Measurements from ENCODE around the gene NUDC. TPM values are rescaled to one million over a fixed set of nuclear protein-coding genes. Genes with fewer than 3 reads are reported as not detected.
"Not testable (repeated sequence)": the region's sequence is repeated elsewhere in the genome, so short reads cannot be mapped to it uniquely, and the experiment has no call there.

Gene NUDC
- total and polyA plus RNA-seq, 10 of the 15 experiments (the other 5 are each of a cell fraction or from before 2014, with no cell fraction given) = 5.5 to 227 (median 67.4) TPM

- TF ChIP-seq E2F8 (IDR thresholded peaks at IDR 0.05; ENCODE audit: low read depth, partially characterized antibody) (no peak), IRF4 (IDR thresholded peaks at IDR 0.05; ENCODE audit: low read depth, low read length) (no peak), HDGF (IDR thresholded peaks at IDR 0.05) (no peak), FOXK2 (IDR thresholded peaks at IDR 0.05) (no peak), RAD51 (IDR thresholded peaks at IDR 0.05) (no peak)
These were observed 41.8 kb upstream of the NUDC start (continued) for GRCh38 chr1:26879793-26880192.

DNA sequence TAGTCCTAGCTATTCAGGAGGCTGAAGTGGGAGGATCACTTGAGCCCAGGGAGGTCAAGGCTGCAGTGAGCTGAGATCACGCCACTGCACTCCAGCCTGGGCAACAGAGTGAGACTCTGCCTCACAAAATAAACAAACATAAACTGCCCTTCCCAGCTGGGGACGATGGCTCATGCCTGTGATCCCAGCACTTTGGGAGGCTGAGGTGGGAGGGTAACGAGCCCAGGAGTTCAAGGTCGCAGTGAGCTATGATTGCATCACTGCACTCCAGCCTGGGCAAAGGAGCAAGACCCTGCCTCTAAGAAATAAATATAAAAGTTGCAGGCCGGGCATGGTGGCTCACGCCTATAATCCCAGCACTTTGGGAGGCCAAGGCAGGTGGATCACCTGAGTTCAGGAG lies 39.9 kb upstream of the NUDC start:
- H3K9ac ChIP-seq (ENCODE audit: control insufficient read depth, insufficient read depth, low read length); H4K20me1 ChIP-seq (ENCODE audit: control insufficient read depth, insufficient read depth); DNase-seq (ENCODE audit: low read depth, low spot score); H2AFZ ChIP-seq (ENCODE audit: control insufficient read depth, low read depth, low read length); H3K4me3 ChIP-seq; H3K27ac ChIP-seq (ENCODE audit: control insufficient read depth, insufficient read depth); H3K9me3 ChIP-seq (replicated peaks; ENCODE audit: control insufficient read depth, insufficient read depth, low read length); H3K79me2 ChIP-seq (ENCODE audit: control insufficient read depth, insufficient read depth, low read length); FAIRE-seq; H3K4me2 ChIP-seq (ENCODE audit: control insufficient read depth, insufficient read depth); intact Hi-C loops (cut with micrococcal nuclease; ENCODE audit: unreplicated experiment); H3K27me3 ChIP-seq (replicated peaks in 1 of 2; ENCODE audit: control insufficient read depth in 2 of 2, insufficient read depth in 2 of 2, low read length in 1 of 2); BruUV-seq (replicated peaks); ATAC-seq; in situ Hi-C loops (cut with MboI); H3K4me1 ChIP-seq (ENCODE audit: control insufficient read depth, insufficient read depth, low read length): not testable (repeated sequence)
- 95% methylated on average over 6 of the region's 6 CpGs for WGBS (ENCODE audit: insufficient coverage, insufficient replicate concordance, low lambda C conversion rate, missing lambda C conversion rate)
- peaks cover 19 to 40% of the 10 kb centered on the region in 2 experiments for H3K36me3 ChIP-seq (ENCODE audit: control insufficient read depth in 2 of 2, insufficient read depth in 2 of 2, low read length in 1 of 2)
- ChIA-PET CTCF (interaction anchor here (0.5 to 3.3 kb wide), 14 partner anchors 8 to 382 kb away, joined by 3 to 27 read pairs (median 4); partner anchors contain the start of gene GPN2), RAD21 (ENCODE audit: unreplicated experiment) (interaction anchor here (0.6 to 1.8 kb wide), 4 partner anchors 17 to 91 kb away, joined by 3 to 7 read pairs (median 4); no protein-coding TSS in a partner anchor), SMC1A (ENCODE audit: uncharacterized antibody, unreplicated experiment) (interaction anchor here (0.7 to 2.7 kb wide), 5 partner anchors 8 to 282 kb away, joined by 3 to 10 read pairs (median 4); partner anchors contain the start of gene GPN2), POLR2A (interaction anchor here (0.6 to 1.6 kb wide), 3 partner anchors 23 to 61 kb away, joined by 3 to 4 read pairs (median 3); no protein-coding TSS in a partner anchor)

Measured in GM12878 (cell line).